K562 (cell line): ENCODE measurements around the gene ANOS1. TPM values are rescaled to one million over a fixed set of nuclear protein-coding genes. Genes with fewer than 3 reads are reported as not detected.

ENCODE experiments used
- ATAC-seq: fragments of 200-7000 bp; cut with Tn5 transposase; 3 replicates; pipeline ENCODE4 v1.9.1; 2020; ENCODE audit warnings: moderate library complexity
- BruUV-seq: library from RNA; stranded (reverse); fragments of 400-500 nt; replicated peaks from 2 replicates; lab custom pipeline; 2021; lab: Mats Ljungman, UMichigan
- CTCF ChIA-PET: fragments of 300-600 bp; formaldehyde crosslinking; extraction: SDS; loops from one replicate; lab custom pipeline; 2021; ENCODE audit warnings: low intra/inter-chr PET ratio; lab: Yijun Ruan, JAX
- POLR2A ChIA-PET: fragments of 300-600, 350-650 bp; sonication (Branson Sonifier 250); formaldehyde crosslinking; extraction: SDS; loops from one replicate; lab custom pipeline; 2021; ENCODE audit warnings: antibody characterized with exemption, inconsistent platforms; lab: Yijun Ruan, JAX
- DNase-seq, 4 experiments: peaks; one replicate each; pipeline versions ENCODE4 v3.0.0 to v3.0.0-alpha.2; 2011 to 2018; ENCODE audit warnings: low spot score in 3 of 4, mixed read lengths in 3 of 4; ENCODE audit errors: extremely low read depth in 1 of 4
- FAIRE-seq: peaks from 2 replicates; lab custom pipeline; 2011; peaks lifted over from hg19 to GRCh38; lab: Jason Lieb, UNC
- H2AFZ ChIP-seq: 2 replicates; pipeline ENCODE4 v1.6.0; 2011; ENCODE audit warnings: low read depth, low read length, control low read depth, inconsistent platforms
- H3K27ac ChIP-seq: fragments of 200-600 bp; 3 replicates; pipeline ENCODE4 v1.8.0; 2011; ENCODE audit warnings: low read depth, mild to moderate bottlenecking, control low read depth, inconsistent platforms, low read length, moderate library complexity, mixed read lengths; ENCODE audit errors: extremely low read depth
- H3K27me3 ChIP-seq, 2 experiments: fragments of 300-600 bp in 1 of 2; 2 replicates in 1 of 2; 3 replicates in 1 of 2; pipeline versions ENCODE4 v1.6.0 to v1.8.0; 2011; ENCODE audit warnings: inconsistent platforms in 2 of 2, low read length in 2 of 2, mild to moderate bottlenecking in 1 of 2, mixed read lengths in 1 of 2, moderate library complexity in 1 of 2; ENCODE audit not compliant: control insufficient read depth in 2 of 2, insufficient read depth in 2 of 2
- H3K36me3 ChIP-seq: fragments of 300-600 bp; 3 replicates; pipeline ENCODE4 v1.8.0; 2011; ENCODE audit warnings: mild to moderate bottlenecking, low read length, inconsistent platforms; ENCODE audit not compliant: control insufficient read depth, insufficient read depth
- H3K4me1 ChIP-seq, 2 experiments: fragments of 200-600 bp in 1 of 2; replicated peaks in 1 of 2; 2 replicates in 1 of 2; 3 replicates in 1 of 2; pipeline versions ENCODE4 v1.5.1 to v1.8.0; 2011; ENCODE audit warnings: inconsistent platforms in 2 of 2, low read length in 2 of 2, mild to moderate bottlenecking in 1 of 2, mixed read lengths in 1 of 2, moderate library complexity in 1 of 2; ENCODE audit not compliant: control insufficient read depth in 2 of 2, insufficient read depth in 2 of 2
- H3K4me2 ChIP-seq: 2 replicates; pipeline ENCODE4 v1.6.1; 2011; ENCODE audit warnings: low read length, control low read depth, inconsistent platforms, mixed read lengths; ENCODE audit not compliant: insufficient read depth
- H3K4me3 ChIP-seq: fragments of 200-600 bp; sonication (generic), shearing (Covaris generic); 2 replicates; pipeline ENCODE4 v1.5.1; 2016; ENCODE audit warnings: control low read depth, inconsistent platforms
- H3K79me2 ChIP-seq: fragments of 200-600 bp; 3 replicates; pipeline ENCODE4 v1.8.0; 2011; ENCODE audit warnings: low read length, inconsistent platforms; ENCODE audit not compliant: control insufficient read depth, insufficient read depth
- H3K9ac ChIP-seq, 2 experiments: 2 replicates each; pipeline versions ENCODE4 v1.6.0 to v1.6.1; 2011; ENCODE audit warnings: low read depth in 2 of 2, low read length in 2 of 2, control low read depth in 1 of 2, inconsistent platforms in 1 of 2, mild to moderate bottlenecking in 1 of 2, mixed read lengths in 1 of 2; ENCODE audit not compliant: insufficient read depth in 1 of 2
- H3K9me1 ChIP-seq: one replicate; pipeline ENCODE4 v1.6.0; 2011; ENCODE audit warnings: inconsistent platforms, mild to moderate bottlenecking, low read length, moderate library complexity; ENCODE audit not compliant: control insufficient read depth, insufficient read depth
- H3K9me3 ChIP-seq: replicated peaks from 2 replicates; pipeline ENCODE4 v1.5.1; 2011; ENCODE audit warnings: low read depth, low read length, inconsistent platforms; ENCODE audit not compliant: control insufficient read depth, insufficient read depth
- H4K20me1 ChIP-seq: replicated peaks from 2 replicates; pipeline ENCODE4 v1.6.1; 2011; ENCODE audit warnings: low read length, inconsistent platforms, mixed read lengths; ENCODE audit not compliant: control insufficient read depth, insufficient read depth
- MCM5 ChIP-seq: fragments of 450-650 bp; IDR thresholded peaks from 2 replicates; pipeline ENCODE4 v1.6.1; 2016; ENCODE audit warnings: low read depth
- NR2F6 ChIP-seq: fragments of 450-650 bp; formaldehyde crosslinking; IDR thresholded peaks from 2 replicates; pipeline ENCODE4 v1.4.0; 2020; ENCODE audit warnings: mild to moderate bottlenecking
- WGBS: fragments of 100-300 bp; shearing (Covaris generic); methylation state at CpG from one replicate; pipeline ENCODE4 v1.1.6; 2016; ENCODE audit warnings: low coverage, mixed read lengths; ENCODE audit not compliant: insufficient coverage; ENCODE audit errors: missing lambda C conversion rate; 5-methylcytosine and 5-hydroxymethylcytosine counted together
- in situ Hi-C: fragments of 300-500 bp; cut with MboI; formaldehyde crosslinking; loops from 4 replicates; pipeline ENCODE4 v1.15.0; 2018; ENCODE audit warnings: inconsistent platforms, mixed read lengths
- intact Hi-C: fragments of 100-400 bp; cut with micrococcal nuclease; formaldehyde crosslinking; loops from 2 replicates; pipeline ENCODE4 v1.14.2; 2022
- polyA plus RNA-seq, 8 experiments: library from polyadenylated mRNA; depleted of rRNA in 4 of 8; stranded (reverse) in 5 of 8; unstranded in 3 of 8; fragments of >200 nt; fragmentation: Nextera tagmentation in 2 of 8; fragmentation: Illumina TruSeq in 1 of 8; extraction: Ambion mirVana in 2 of 8; extraction: Trizol in 1 of 8; gene quantifications; 2 replicates each; pipeline versions ENCODE4 v1.2.1 to v1.2.3, GENCODE V29; 2011 to 2014; ENCODE audit warnings: inconsistent platforms in 1 of 8, missing spikeins in 1 of 8
- total RNA-seq, 7 experiments: library from RNA; depleted of rRNA in 6 of 7; stranded (reverse); fragments of >200 nt in 6 of 7; fragmentation: Illumina TruSeq in 2 of 7; extraction: Trizol in 2 of 7; gene quantifications; 2 replicates each; pipeline versions ENCODE4 v1.2.1 to v1.2.3, GENCODE V29; 2011 to 2021; ENCODE audit warnings: low replicate concordance in 1 of 7

ANOS1 gene
- total and polyA plus RNA-seq, 9 of the 15 experiments (the other 6 are each of a cell fraction or from before 2014, with no cell fraction given), result 0.04 TPM; not detected in 8

GRCh38 chrX:8484360-8484949, 247.5 kb downstream of the ANOS1 start:
- POLR2A ChIA-PET, result no interaction called here
- Histone ChIP-seq H3K4me2 (no peak overlapping the region), H2AFZ (no peak overlapping the region), H3K9me3 (no peaks in the 10 kb centered on the region), H3K9ac (no peak overlapping the region), H4K20me1 (no peaks in the 10 kb centered on the region), H3K4me3 (no peak overlapping the region), H3K79me2 (no peaks in the 10 kb centered on the region), H3K4me1 (no peaks in the 10 kb centered on the region), H3K9me1 (no peaks in the 10 kb centered on the region), H3K36me3 (no peaks in the 10 kb centered on the region), H3K27ac (no peak overlapping the region), H3K27me3 (no peaks in the 10 kb centered on the region)
- TF ChIP-seq NR2F6, result no peak
- no peak for TF ChIP-seq MCM5
- DNase-seq (no peak), FAIRE-seq (no peak), ATAC-seq (no peak)
- CTCF ChIA-PET, result no interaction called here
- in situ Hi-C loops (no loop called here), intact Hi-C loops (no loop called here)
- 5% methylated on average over 8 of the region's 8 CpGs for WGBS
- no TSS peak for BruUV-seq

Other genes with a start within 250 kb of the ANOS1 start
- not detected in 2 replicates for gene FAM9A, start 69.2 kb upstream of the ANOS1 start, total RNA-seq (2014; rRNA removed)
- not detected in 2 replicates for gene FAM9A, start 69.2 kb upstream of the ANOS1 start, total RNA-seq (2014; rRNA removed; fragmentation: Illumina TruSeq; extraction: Trizol)
- gene FAM9A, start 69.2 kb upstream of the ANOS1 start, total RNA-seq (2015; rRNA removed; fragmentation: Illumina TruSeq; extraction: Trizol), result not detected in 2 replicates
- gene FAM9A, start 69.2 kb upstream of the ANOS1 start, total RNA-seq (2021), result not detected in 2 replicates
- not detected in 2 replicates for gene FAM9A, start 69.2 kb upstream of the ANOS1 start, polyA plus RNA-seq (2011; rRNA removed)
- gene FAM9A, start 69.2 kb upstream of the ANOS1 start, polyA plus RNA-seq (2014; fragmentation: Illumina TruSeq; extraction: Trizol), result 0.07 TPM in 1 of 2 replicates, not detected in the other
- gene FAM9A, start 69.2 kb upstream of the ANOS1 start, polyA plus RNA-seq (2014; fragmentation: Nextera tagmentation; extraction: Ambion mirVana), result not detected
- gene FAM9A, start 69.2 kb upstream of the ANOS1 start, polyA plus RNA-seq (2014; rRNA removed), result not detected in 2 replicates